Heart left ventricle (tissue), 13 donors: ENCODE data around the gene ENO1.

Experiments used
- CTCF ChIP-seq, 12 donors: fragments of 200-600 bp; sonication (generic) in 4 of 12; IDR thresholded peaks; one replicate each; pipeline versions ENCODE4 v1.5.0 to v1.8.0; 2018 to 2022; ENCODE audit warnings: antibody characterized with exemption in 12 of 12, mild to moderate bottlenecking in 5 of 12
- POLR2A ChIP-seq, 2 donors: fragments of 450-650 bp; IDR thresholded peaks; one replicate each; pipeline ENCODE4 v1.6.1; 2017; ENCODE audit warnings: antibody characterized with exemption in 2 of 2, mild to moderate bottlenecking in 2 of 2, moderate library complexity in 2 of 2
- donor health status: ischemic (EF 13 %, LVEDD 7.1; RV severe dilation, severe dysfunction).
- donor health status: DM: no; HTN: yes; CAD: no.
- donor health status: DM: no; HTN: no; CAD: no.
- donor health status: ischemic (EF 25% LVEDD 6.9; RV normal size, moderate dysfunction).
- donor health status: ischemic (EF 25% LVEDD 5.7; RV mildly dilated, moderate dysfunction).
- donor health status: ischemic (EF 35%, LVEDD 5.7; RV mildly dilated, moderate dysfunction).
- donor health status: nonischemic (EF 11% LVEDD 7.7; RV severe dilation, severe dysfunction).
- donor health status: DM: yes; HTN: yes; CAD: no.
- donor health status: PGD.
- donor health status: ischemic (EF 29% LVEDD 5.4; RV normal size, mild dysfunction).
- donor health status: nonischemic (EF 23%, LVEDD 6.1; RV moderate dilation, normal function).

GRCh38 chr1:8854240-8854639, 24.2 kb downstream of the ENO1 start:
- TF ChIP-seq CTCF (IDR thresholded peaks at IDR 0.05), result no peak
- no peak for TF ChIP-seq POLR2A (IDR thresholded peaks at IDR 0.05)
